NCI-H82 treated with DMSO at 0.1 percent for 48 hours (cell line): ENCODE data around the gene IZUMO4.

Source experiments
- DNase-seq: peaks from one replicate; lab custom pipeline; 2025; ENCODE audit not compliant: unreplicated experiment; lab: John Stamatoyannopoulos, UW

The IZUMO4 gene

GRCh38 chr19:2142173-2142829, 45.6 kb downstream of the IZUMO4 start:
- DNase-seq: no peak

- no peak for DNase-seq
Observed at GRCh38 chr19:2144190-2144589, 47.5 kb downstream of the IZUMO4 start.

- no peak for DNase-seq
Observed at GRCh38 chr19:2145831-2146241, 49.1 kb downstream of the IZUMO4 start.

GRCh38 chr19:2148482-2149135, 51.9 kb downstream of the IZUMO4 start:
- no peak for DNase-seq
